ENCODE data around the gene RHBDL3.

RHBDL3 gene

DNA sequence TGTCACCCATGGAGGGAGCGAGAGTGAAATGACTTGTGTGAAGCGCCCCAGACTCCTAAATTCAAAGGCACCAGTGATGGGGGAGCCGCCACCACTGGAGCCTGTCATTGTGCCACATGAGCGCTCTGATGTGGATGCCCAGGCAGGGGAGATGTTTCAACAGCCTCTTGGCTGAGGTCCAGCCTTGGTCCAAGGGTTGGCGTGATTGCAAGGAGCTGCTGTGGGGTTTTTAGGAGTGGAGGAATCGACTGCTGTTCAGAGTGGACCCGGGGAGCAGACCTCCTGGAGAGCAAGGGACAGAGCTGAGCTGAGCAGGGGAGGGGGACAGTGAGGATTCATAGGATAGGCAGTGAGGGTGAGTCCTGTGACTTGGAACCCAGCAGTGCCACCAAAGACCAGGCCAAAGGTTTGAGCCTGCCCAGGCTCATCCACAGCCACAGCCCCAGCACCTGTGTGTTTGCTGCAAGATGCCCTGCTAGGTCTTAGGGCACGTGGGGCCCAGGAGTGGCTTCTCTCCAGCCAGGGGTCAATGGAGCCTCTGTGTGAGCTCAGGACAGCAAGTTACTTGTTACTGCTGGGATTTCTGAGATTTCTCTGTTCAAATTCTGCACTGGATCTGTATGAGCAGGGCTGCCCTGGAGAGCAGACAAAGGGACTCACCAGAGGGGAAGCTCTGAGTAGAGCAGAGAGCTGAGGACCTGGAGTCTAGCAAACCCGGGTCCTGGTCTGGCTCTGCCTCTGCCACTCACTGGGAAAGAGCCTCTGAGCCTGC lies 20.3 kb downstream of the RHBDL3 start:
- Mint-ChIP-seq H3K36me3 (ENCODE audit: insufficient read depth) (peaks cover 3% of the 10 kb centered on the region), H3K4me3 (no peak overlapping the region), H3K27ac (ENCODE audit: low read depth) (no peak overlapping the region), H3K4me1 (no peaks in the 10 kb centered on the region), H3K9me3 (no peaks in the 10 kb centered on the region), H3K27me3 (no peaks in the 10 kb centered on the region)
- ATAC-seq (replicated peaks; ENCODE audit: extremely low read depth, poor library complexity, severe bottlenecking) = no peak
- no peak for DNase-seq (ENCODE audit: low spot score in 2 of 2)

DNA sequence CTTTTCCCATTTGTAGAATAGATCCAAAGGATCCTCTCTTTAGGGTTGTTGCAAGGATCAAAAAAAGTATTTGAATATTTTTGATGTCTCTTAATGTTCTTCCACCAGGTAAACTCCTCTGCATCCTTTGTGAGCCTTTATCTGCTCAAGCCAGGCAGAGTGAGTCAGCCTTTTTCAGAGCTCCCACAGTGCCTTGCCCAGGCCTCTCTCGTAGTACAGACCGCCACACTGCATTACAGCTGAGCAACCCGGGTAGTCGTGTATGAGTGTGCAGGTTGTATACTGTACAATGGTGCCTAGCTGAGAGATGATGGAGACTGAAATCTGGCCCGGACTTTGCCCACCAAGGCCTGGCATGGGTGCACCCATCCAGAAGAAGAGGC lies 20.9 kb downstream of the RHBDL3 start:
- H3K27me3 Mint-ChIP-seq = no peaks in the 10 kb centered on the region
- H3K27ac Mint-ChIP-seq (ENCODE audit: low read depth) = no peak overlapping the region
- DNase-seq (ENCODE audit: low spot score in 2 of 2) (no peak), ATAC-seq (replicated peaks; ENCODE audit: extremely low read depth, poor library complexity, severe bottlenecking) (no peak)
- H3K4me3 Mint-ChIP-seq = no peak overlapping the region
- H3K4me1 Mint-ChIP-seq = no peaks in the 10 kb centered on the region
- no peaks in the 10 kb centered on the region for H3K9me3 Mint-ChIP-seq
- H3K36me3 Mint-ChIP-seq (ENCODE audit: insufficient read depth) = peaks cover 3% of the 10 kb centered on the region

DNA sequence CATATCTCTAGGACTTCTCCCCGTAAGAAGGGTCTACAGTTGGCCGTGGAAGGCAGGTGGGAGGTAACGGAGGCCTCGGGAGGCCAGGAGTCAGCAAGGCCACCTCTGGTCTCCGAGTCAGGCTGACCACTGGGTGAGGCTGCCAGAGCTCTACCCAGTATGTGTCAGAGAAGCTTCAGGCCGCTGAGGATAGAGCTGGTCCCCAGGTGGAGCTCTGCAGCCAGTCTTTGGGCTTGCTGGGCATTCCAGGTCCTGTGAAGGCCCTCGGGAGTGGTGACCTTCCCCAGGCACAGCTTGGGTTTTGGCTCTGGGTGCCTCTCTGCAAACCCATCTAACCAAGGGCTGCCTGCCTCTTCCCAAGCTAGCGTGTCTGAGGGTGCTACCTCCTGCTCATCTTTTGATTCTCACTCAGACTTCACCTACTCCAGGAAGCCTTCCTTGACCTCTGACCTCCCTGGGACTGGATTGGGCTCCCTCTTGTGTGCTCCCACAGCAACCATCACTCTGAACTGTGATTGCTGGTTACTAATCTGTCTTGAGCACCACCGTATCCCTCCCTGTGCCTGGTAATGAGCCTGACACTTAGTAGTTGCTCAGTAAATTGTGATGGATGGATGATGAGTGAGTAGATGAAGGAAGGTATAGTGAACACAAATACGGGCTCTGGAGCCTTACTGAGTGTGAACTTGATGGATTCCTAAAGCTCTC lies 22.3 kb downstream of the RHBDL3 start:
- no peak overlapping the region for H3K27ac Mint-ChIP-seq (ENCODE audit: low read depth)
- no peaks in the 10 kb centered on the region for H3K4me1 Mint-ChIP-seq
- H3K27me3 Mint-ChIP-seq = no peaks in the 10 kb centered on the region
- no peak for ATAC-seq (replicated peaks; ENCODE audit: extremely low read depth, poor library complexity, severe bottlenecking)
- no peak for DNase-seq (ENCODE audit: low spot score in 2 of 2)
- H3K36me3 Mint-ChIP-seq (ENCODE audit: insufficient read depth) = peaks cover 3% of the 10 kb centered on the region
- no peak overlapping the region for H3K4me3 Mint-ChIP-seq
- H3K9me3 Mint-ChIP-seq = no peaks in the 10 kb centered on the region

DNA sequence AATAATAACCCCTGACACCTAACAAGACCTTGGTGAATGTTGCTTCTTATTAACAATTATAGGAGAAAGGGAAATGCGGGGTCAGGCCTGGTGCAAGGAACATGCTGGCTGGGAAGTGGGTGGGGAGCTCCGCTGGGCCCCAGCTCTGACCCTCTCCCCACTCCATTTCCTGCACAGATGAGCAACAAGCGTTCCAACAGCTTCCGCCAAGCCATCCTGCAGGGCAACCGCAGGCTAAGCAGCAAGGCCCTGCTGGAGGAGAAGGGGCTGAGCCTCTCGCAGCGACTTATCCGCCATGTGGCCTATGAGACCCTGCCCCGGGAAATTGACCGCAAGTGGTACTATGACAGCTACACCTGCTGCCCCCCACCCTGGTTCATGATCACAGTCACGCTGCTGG lies 23.0 kb downstream of the RHBDL3 start:
- DNase-seq (ENCODE audit: low spot score in 2 of 2) = no peak
- H3K4me1 Mint-ChIP-seq = no peaks in the 10 kb centered on the region
- H3K27me3 Mint-ChIP-seq = no peaks in the 10 kb centered on the region
- H3K4me3 Mint-ChIP-seq = no peak overlapping the region
- peaks cover 3% of the 10 kb centered on the region for H3K36me3 Mint-ChIP-seq (ENCODE audit: insufficient read depth)
- no peaks in the 10 kb centered on the region for H3K9me3 Mint-ChIP-seq
- ATAC-seq (replicated peaks; ENCODE audit: extremely low read depth, poor library complexity, severe bottlenecking) = no peak
- H3K27ac Mint-ChIP-seq (ENCODE audit: low read depth) = no peak overlapping the region

DNA sequence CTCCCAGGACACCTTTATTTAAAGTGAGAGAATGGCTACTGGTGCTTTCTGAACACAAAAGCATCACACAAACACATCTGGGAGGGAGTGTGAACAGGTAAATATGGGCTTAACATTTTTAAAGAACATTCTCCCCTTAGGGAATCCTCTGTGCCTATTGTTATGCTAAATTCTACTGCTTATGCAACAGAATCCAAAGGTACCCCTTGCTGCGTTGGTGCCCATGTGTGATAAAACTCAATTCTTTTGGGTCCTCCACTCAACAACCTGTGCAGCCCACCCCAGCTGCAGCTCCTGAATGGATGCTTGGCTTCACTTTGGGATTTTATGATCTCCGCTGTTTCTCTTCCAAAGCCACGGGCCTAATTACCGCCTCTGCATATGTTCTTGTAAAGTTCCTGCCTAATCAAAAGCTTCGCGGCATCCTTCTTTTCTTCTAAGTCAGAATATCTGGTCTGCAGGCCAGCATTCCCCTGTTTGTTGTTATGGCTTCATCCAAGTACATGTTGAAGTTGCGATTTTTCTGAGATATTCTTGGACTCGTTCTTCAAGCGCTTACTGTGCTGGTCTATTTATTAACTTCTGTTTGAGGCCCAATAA lies 23.9 kb downstream of the RHBDL3 start:
- ATAC-seq (replicated peaks; ENCODE audit: extremely low read depth, poor library complexity, severe bottlenecking) = no peak

DNA sequence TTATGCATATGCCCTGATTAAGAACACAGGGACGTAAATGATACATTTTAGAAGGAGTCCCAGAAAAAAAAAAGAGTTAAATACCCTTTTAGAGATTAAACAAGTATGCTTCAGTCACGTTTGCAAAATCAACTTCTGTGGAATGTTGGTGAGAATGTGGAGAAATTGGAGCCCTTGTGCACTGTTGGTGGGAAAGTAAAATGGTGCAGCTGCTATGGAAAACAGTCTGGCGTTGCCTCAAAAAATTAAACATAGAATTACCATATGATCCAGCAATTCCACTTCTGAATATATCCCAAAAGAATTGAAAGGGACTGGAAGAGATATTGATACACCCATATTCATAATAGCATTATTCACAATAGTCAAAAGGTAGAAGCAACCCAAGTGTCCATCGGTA lies 26.5 kb downstream of the RHBDL3 start:
- Mint-ChIP-seq H3K36me3 (ENCODE audit: insufficient read depth) (peaks cover 3% of the 10 kb centered on the region), H3K27ac (ENCODE audit: low read depth) (no peak overlapping the region), H3K4me3 (no peak overlapping the region), H3K27me3 (no peaks in the 10 kb centered on the region), H3K4me1 (no peaks in the 10 kb centered on the region), H3K9me3 (no peaks in the 10 kb centered on the region)
- DNase-seq (ENCODE audit: low spot score in 2 of 2) (no peak), ATAC-seq (replicated peaks; ENCODE audit: extremely low read depth, poor library complexity, severe bottlenecking) (no peak)

More for the DNA sequence above, 23.9 kb downstream of the RHBDL3 start:
- DNase-seq (ENCODE audit: low spot score in 2 of 2) = no peak
- Mint-ChIP-seq H3K27ac (ENCODE audit: low read depth) (no peak overlapping the region), H3K4me1 (no peaks in the 10 kb centered on the region), H3K36me3 (ENCODE audit: insufficient read depth) (peaks cover 3% of the 10 kb centered on the region), H3K27me3 (no peaks in the 10 kb centered on the region), H3K4me3 (no peak overlapping the region), H3K9me3 (no peaks in the 10 kb centered on the region)

DNA sequence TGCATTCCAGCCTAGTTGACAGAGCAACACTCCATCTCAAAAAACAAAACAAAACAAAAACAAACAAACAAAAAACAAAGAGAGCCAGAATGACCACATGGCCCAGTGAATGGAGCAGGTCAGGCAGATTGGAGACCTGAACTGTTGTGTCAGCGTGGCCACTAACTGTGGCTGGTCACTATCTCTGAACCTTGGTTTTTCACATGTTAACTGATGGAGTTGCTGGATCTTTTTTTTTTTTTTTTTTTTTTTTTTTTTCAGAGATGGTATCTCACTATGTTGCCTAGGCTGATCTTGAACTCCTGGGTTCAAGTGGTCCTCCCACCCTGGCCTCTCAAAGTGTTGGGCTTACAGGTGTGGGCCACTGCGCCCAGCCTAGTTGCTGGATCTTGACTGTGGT lies 31.8 kb downstream of the RHBDL3 start:
- no peaks in the 10 kb centered on the region for H3K9me3 Mint-ChIP-seq
- no peak for ATAC-seq (replicated peaks; ENCODE audit: extremely low read depth, poor library complexity, severe bottlenecking)
- no peak for DNase-seq (ENCODE audit: low spot score in 2 of 2)
- H3K27me3 Mint-ChIP-seq = no peaks in the 10 kb centered on the region
- no peaks in the 10 kb centered on the region for H3K4me1 Mint-ChIP-seq
- no peak overlapping the region for H3K27ac Mint-ChIP-seq (ENCODE audit: low read depth)
- no peaks in the 10 kb centered on the region for H3K36me3 Mint-ChIP-seq (ENCODE audit: insufficient read depth)
- no peak overlapping the region for H3K4me3 Mint-ChIP-seq

DNA sequence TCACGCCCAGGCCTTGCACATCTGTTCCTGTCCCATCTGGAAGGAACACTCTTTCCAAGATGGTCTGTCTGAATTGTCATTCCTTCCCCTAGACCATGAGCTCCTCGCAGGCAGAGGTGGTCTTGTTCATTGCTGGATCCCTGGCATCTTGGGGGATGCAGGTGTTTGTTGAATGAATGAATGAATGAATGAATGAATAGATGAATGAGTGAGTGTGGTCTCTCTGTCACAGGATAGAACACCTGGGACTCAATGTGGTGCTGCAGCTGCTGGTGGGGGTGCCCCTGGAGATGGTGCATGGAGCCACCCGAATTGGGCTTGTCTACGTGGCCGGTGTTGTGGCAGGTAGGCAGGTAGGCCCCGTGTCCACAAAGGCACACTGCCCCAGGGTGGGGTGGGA lies 32.2 kb downstream of the RHBDL3 start:
- no peak for ATAC-seq (replicated peaks; ENCODE audit: extremely low read depth, poor library complexity, severe bottlenecking)
- Mint-ChIP-seq H3K27me3 (no peaks in the 10 kb centered on the region), H3K9me3 (no peaks in the 10 kb centered on the region), H3K36me3 (ENCODE audit: insufficient read depth) (no peaks in the 10 kb centered on the region), H3K4me3 (no peak overlapping the region), H3K4me1 (no peaks in the 10 kb centered on the region), H3K27ac (ENCODE audit: low read depth) (no peak overlapping the region)
- no peak for DNase-seq (ENCODE audit: low spot score in 2 of 2)

DNA sequence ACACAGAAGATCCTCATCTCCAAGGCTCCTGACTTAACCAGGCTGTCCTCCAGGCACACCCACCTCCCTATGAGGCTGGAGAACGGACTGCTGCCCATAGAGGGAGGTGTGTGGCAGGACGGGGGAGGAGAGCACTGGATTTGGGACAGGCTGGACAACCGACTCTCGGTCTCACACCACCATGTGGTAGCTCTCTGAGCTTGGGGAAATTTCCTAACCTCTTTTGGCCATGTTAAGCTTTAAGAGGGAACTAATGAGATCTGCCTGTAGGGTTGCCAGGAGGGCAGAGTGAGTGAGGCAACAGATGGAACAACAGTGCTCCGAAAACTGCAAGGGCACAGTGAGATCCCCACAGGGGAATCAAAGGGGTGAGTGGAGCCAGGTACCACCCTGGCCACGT lies 32.7 kb downstream of the RHBDL3 start:
- Mint-ChIP-seq H3K27me3 (no peaks in the 10 kb centered on the region), H3K27ac (ENCODE audit: low read depth) (no peak overlapping the region), H3K36me3 (ENCODE audit: insufficient read depth) (no peaks in the 10 kb centered on the region), H3K9me3 (no peaks in the 10 kb centered on the region), H3K4me3 (no peak overlapping the region), H3K4me1 (no peaks in the 10 kb centered on the region)
- ATAC-seq (replicated peaks; ENCODE audit: extremely low read depth, poor library complexity, severe bottlenecking) = no peak
- no peak for DNase-seq (ENCODE audit: low spot score in 2 of 2)

DNA sequence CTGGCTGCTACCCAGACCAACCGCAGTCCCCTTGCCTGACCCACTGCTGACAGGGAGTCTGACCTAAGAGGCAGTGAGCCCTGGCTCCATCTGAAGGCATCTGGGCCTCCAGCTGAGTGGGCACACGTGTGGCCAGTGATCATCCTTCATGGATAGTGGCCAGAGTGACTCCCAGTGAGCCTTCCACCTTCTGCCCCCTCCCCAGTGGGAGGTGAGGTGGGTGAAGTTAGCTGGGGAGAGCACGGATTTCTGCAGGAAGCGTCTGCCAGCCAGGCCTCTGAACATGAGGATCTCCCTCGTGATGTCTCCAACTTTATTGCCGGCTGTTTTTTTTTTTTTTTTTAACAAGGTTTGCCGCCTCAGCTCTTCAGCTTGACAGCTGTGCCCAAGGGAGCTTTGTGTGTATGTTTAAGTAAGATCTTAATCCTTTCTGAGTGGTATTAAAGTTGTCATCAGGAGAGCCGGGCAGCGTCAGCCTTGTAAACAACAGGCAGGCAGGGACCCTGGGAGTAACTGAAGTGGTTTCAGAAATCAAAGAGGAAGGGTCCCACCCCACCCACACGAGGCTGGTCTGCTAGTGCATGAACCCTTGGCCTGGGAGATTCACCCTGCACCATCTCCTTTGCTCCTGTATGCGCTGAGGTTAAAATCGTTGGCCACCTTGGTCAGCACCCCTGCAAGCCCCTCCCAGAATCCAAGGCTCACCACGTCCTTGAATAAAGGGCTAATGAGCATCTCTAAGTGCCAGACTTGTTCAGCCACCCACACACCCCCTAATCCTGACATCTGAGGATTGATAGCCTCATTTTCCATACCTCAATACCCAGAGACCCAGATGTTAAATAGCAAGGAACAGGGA lies 33.3 kb downstream of the RHBDL3 start:
- no peak for DNase-seq (ENCODE audit: low spot score in 2 of 2)
- ATAC-seq (replicated peaks; ENCODE audit: extremely low read depth, poor library complexity, severe bottlenecking) = no peak
- no peak overlapping the region for H3K4me3 Mint-ChIP-seq
- H3K27me3 Mint-ChIP-seq = no peaks in the 10 kb centered on the region
- no peaks in the 10 kb centered on the region for H3K9me3 Mint-ChIP-seq
- H3K27ac Mint-ChIP-seq (ENCODE audit: low read depth) = no peak overlapping the region
- H3K36me3 Mint-ChIP-seq (ENCODE audit: insufficient read depth) = no peaks in the 10 kb centered on the region
- no peaks in the 10 kb centered on the region for H3K4me1 Mint-ChIP-seq

DNA sequence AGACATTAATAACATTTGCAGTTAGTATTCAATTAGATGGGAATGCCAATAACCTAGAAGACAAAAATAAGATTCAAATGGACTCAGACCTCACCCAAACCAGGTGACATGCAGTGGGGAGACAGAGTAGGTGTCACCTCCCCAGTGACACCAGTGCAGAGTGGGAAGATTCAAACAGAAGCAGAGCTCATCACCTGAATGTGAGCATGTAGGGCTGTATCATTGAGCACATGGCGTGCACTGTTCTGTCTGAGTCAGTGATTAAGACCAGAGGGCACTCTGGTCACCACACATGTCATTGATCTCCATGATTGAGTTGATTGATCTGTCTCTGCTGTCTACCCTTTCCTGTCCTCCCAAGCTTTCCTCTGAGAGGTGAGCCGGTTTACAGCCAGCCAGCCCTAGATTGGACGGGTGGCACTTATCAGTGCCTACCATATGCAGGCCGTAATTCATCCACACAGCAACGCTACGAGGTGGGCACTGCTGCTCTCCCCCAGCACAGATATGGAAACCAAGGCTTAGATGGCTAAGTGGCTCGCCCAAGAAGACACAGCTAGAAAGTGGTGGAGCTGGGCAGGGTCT lies 34.0 kb downstream of the RHBDL3 start:
- Mint-ChIP-seq H3K4me3 (no peak overlapping the region), H3K36me3 (ENCODE audit: insufficient read depth) (no peaks in the 10 kb centered on the region), H3K27ac (ENCODE audit: low read depth) (no peak overlapping the region), H3K27me3 (no peaks in the 10 kb centered on the region), H3K4me1 (no peaks in the 10 kb centered on the region), H3K9me3 (no peaks in the 10 kb centered on the region)
- DNase-seq (ENCODE audit: low spot score in 2 of 2) = no peak
- ATAC-seq (replicated peaks; ENCODE audit: extremely low read depth, poor library complexity, severe bottlenecking) = no peak

DNA sequence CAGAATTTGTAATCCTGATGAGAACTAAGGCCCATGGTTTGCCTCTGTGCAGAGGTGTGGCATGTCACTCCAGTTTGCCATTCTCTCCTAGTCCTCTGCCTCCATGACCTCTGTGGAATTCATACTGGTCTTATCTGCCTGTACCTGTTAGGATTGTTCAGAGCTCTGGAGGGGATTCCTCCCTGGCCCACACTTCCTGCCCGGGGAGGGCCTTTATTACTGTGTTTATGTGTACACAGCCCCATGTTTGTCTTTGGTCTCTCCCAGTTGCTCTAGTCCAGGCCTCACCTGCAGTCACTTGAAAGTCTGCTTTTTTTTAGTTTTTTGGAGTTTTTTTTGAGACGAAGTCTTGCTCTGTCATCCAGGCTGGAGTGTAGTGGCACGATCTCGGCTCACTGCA lies 36.4 kb downstream of the RHBDL3 start:
- no peak for DNase-seq (ENCODE audit: low spot score in 2 of 2)
- ATAC-seq (replicated peaks; ENCODE audit: extremely low read depth, poor library complexity, severe bottlenecking) = no peak
- Mint-ChIP-seq H3K27ac (ENCODE audit: low read depth) (no peak overlapping the region), H3K36me3 (ENCODE audit: insufficient read depth) (no peaks in the 10 kb centered on the region), H3K27me3 (no peaks in the 10 kb centered on the region), H3K4me3 (no peak overlapping the region), H3K9me3 (no peaks in the 10 kb centered on the region), H3K4me1 (no peaks in the 10 kb centered on the region)

All from central memory CD8-positive, alpha-beta T cell (primary cell).